ENCODE measurements around the gene FBH1.

The FBH1 gene

GRCh38 chr10:5981529-5981928 is 91.5 kb downstream of the FBH1 start:
- DNase-seq (ENCODE audit: low spot score): no peak

GRCh38 chr10:5983774-5984173 is 93.7 kb downstream of the FBH1 start:
- no peak for DNase-seq (ENCODE audit: low spot score)

GRCh38 chr10:5985029-5985428 is 95.0 kb downstream of the FBH1 start:
- DNase-seq (ENCODE audit: low spot score): no peak
